GM12878 (cell line): ENCODE measurements around the gene POLD4. TPM values are rescaled to one million over a fixed set of nuclear protein-coding genes. Genes with fewer than 3 reads are reported as not detected.
A peak's percentile ranks its signal among the peaks of the same experiment; 100 is the strongest.

Experiments used
- BCL11A ChIP-seq: IDR thresholded peaks from 2 replicates; pipeline ENCODE4 v1.6.1; 2011; ENCODE audit warnings: low read depth, low read length
- CBX3 ChIP-seq: fragments of 200-600 bp; sonication (generic); IDR thresholded peaks from 2 replicates; pipeline ENCODE4 v1.6.1; 2016; ENCODE audit warnings: low read depth, borderline replicate concordance
- CBX5 ChIP-seq: sonication (generic); IDR thresholded peaks from 2 replicates; pipeline ENCODE4 v1.6.1; 2016; ENCODE audit warnings: low read depth, moderate library complexity, mild to moderate bottlenecking, inconsistent platforms
- CHD4 ChIP-seq: fragments of 200-600 bp; sonication (generic); IDR thresholded peaks from 2 replicates; pipeline ENCODE4 v1.6.1; 2016; ENCODE audit warnings: mild to moderate bottlenecking
- EGR1 ChIP-seq, 2 experiments: IDR thresholded peaks; 1 replicate in 1 of 2; 2 replicates in 1 of 2; pipeline ENCODE4 v1.6.1; 2011 to 2012; ENCODE audit warnings: low read depth in 2 of 2, low read length in 2 of 2, borderline replicate concordance in 1 of 2, mild to moderate bottlenecking in 1 of 2, moderate library complexity in 1 of 2
- GATAD2B ChIP-seq: fragments of 450-650 bp; conservative IDR thresholded peaks from 2 replicates; pipeline ENCODE4 v1.6.1; 2017; ENCODE audit warnings: low read depth, mild to moderate bottlenecking, moderate library complexity
- IKZF2 ChIP-seq, 2 experiments: fragments of 450-650 bp; IDR thresholded peaks; 2 replicates each; pipeline ENCODE4 v1.6.1; 2017; ENCODE audit warnings: mild to moderate bottlenecking in 2 of 2, moderate library complexity in 2 of 2
- MYC ChIP-seq: IDR thresholded peaks from 2 replicates; pipeline ENCODE4 v1.6.1; 2011; ENCODE audit warnings: mild to moderate bottlenecking, low read length, moderate library complexity, inconsistent platforms; ENCODE audit not compliant: insufficient read depth, insufficient replicate concordance, insufficient read length, severe bottlenecking
- NKRF ChIP-seq: fragments of 450-650 bp; conservative IDR thresholded peaks from 2 replicates; pipeline ENCODE4 v1.6.1; 2017; ENCODE audit warnings: mild to moderate bottlenecking, moderate library complexity
- NR2C1 ChIP-seq: fragments of 450-650 bp; IDR thresholded peaks from 2 replicates; pipeline ENCODE4 v1.6.1; 2017; ENCODE audit warnings: antibody characterized with exemption, mild to moderate bottlenecking, moderate library complexity
- NR2F1 ChIP-seq: fragments of 450-650 bp; conservative IDR thresholded peaks from 2 replicates; pipeline ENCODE4 v1.6.1; 2017; ENCODE audit warnings: mild to moderate bottlenecking
- RAD51 ChIP-seq: fragments of 450-650 bp; IDR thresholded peaks from 2 replicates; pipeline ENCODE4 v1.6.1; 2016; ENCODE audit warnings: moderate library complexity, mild to moderate bottlenecking, inconsistent platforms
- RUNX3 ChIP-seq: IDR thresholded peaks from 2 replicates; pipeline ENCODE4 v1.6.1; 2012; ENCODE audit warnings: low read length, inconsistent platforms
- SKIL ChIP-seq: fragments of 450-650 bp; IDR thresholded peaks from 2 replicates; pipeline ENCODE4 v1.6.1; 2017; ENCODE audit warnings: mild to moderate bottlenecking, low read depth, inconsistent platforms; ENCODE audit not compliant: poor library complexity, severe bottlenecking
- SREBF1 ChIP-seq: IDR thresholded peaks from 2 replicates; pipeline ENCODE4 v1.6.1; 2012; ENCODE audit warnings: mild to moderate bottlenecking, low read length
- SUPT20H ChIP-seq: IDR thresholded peaks from 2 replicates; pipeline ENCODE4 v1.6.1; 2011; ENCODE audit warnings: low read depth, mild to moderate bottlenecking, low read length, moderate library complexity, borderline replicate concordance; ENCODE audit not compliant: control insufficient read depth
- TCF12 ChIP-seq: IDR thresholded peaks from 2 replicates; pipeline ENCODE4 v1.6.1; 2011; ENCODE audit warnings: low read depth, mild to moderate bottlenecking, low read length
- ZBTB33 ChIP-seq: fragments of 450-650 bp; IDR thresholded peaks from 2 replicates; pipeline ENCODE4 v1.6.1; 2017; ENCODE audit warnings: mild to moderate bottlenecking
- ZNF384 ChIP-seq: IDR thresholded peaks from 2 replicates; pipeline ENCODE4 v1.6.1; 2012; ENCODE audit warnings: low read depth, mild to moderate bottlenecking, low read length, improper control_type of control experiment, borderline replicate concordance
- polyA plus RNA-seq, 11 experiments: library from polyadenylated mRNA; depleted of rRNA in 4 of 11; unstranded in 6 of 11; stranded (reverse) in 5 of 11; fragments of >200 nt; fragmentation: Nextera tagmentation in 4 of 11; fragmentation: Illumina TruSeq in 1 of 11; extraction: Ambion mirVana in 4 of 11; extraction: Trizol in 1 of 11; gene quantifications; 1 replicate in 1 of 11; 2 replicates in 10 of 11; pipeline versions ENCODE4 v1.2.1 to v1.2.3, GENCODE V29; 2011 to 2016; ENCODE audit warnings: inconsistent platforms in 2 of 11, missing spikeins in 2 of 11, low read depth in 1 of 11
- total RNA-seq, 4 experiments: library from RNA; depleted of rRNA in 3 of 4; stranded (reverse); fragments of >200 nt in 3 of 4; fragmentation: Illumina TruSeq in 1 of 4; extraction: Trizol in 1 of 4; gene quantifications; 2 replicates each; pipeline versions ENCODE4 v1.2.1 to v1.2.3, GENCODE V29; 2013 to 2021

POLD4 gene
- total and polyA plus RNA-seq, 10 of the 15 experiments (the other 5 are each of a cell fraction or from before 2014, with no cell fraction given), result 8.1 to 176 (median 88.1) TPM

GRCh38 chr11:67317205-67317887 is 36.0 kb downstream of the POLD4 start (continued):
- TF ChIP-seq GATAD2B (peak; percentile 44; the same call in 1 of the 2 replicates), NKRF (peak; percentile 37; the same call in 1 of the 2 replicates), ZBTB33 (no peak), IKZF2 (IDR thresholded peaks at IDR 0.05) (peak; percentile 85 to 86; a peak in 3 of 4 replicates), ZNF384 (0 out of 2 replicates have a peak, but pooled peaks have one; percentile 13), NR2F1 (peak; percentile 77), RUNX3 (peak; percentile 98), SREBF1 (no peak; the same call in 1 of the 2 replicates), SUPT20H (no peak), SKIL (peak; percentile 16), TCF12 (peak; percentile 94), NR2C1 (no peak), EGR1 (IDR thresholded peaks at IDR 0.05; ENCODE audit: borderline replicate concordance in 1 of 2, low read depth in 2 of 2, low read length in 2 of 2) (no peak), RAD51 (no peak), BCL11A (0 out of 2 replicates have a peak, but pooled peaks have one; percentile 7), MYC (no peak), CBX3 (no peak), CBX5 (no peak), CHD4 (no peak)
